K562 (cell line): ENCODE results near the gene DNMT1. TPM values are rescaled to one million over a fixed set of nuclear protein-coding genes. Genes with fewer than 3 reads are reported as not detected.

ENCODE experiments used
- CBFB ChIP-seq: sonication (generic); formaldehyde crosslinking; IDR thresholded peaks from 2 replicates; pipeline ENCODE4 v1.4.0; 2020; ENCODE audit warnings: mild to moderate bottlenecking, missing genetic modification reagents
- CTCF ChIP-seq, 3 experiments: IDR thresholded peaks in 2 of 3; conservative IDR thresholded peaks in 1 of 3; 2 replicates each; pipeline ENCODE4 v1.5.1; 2011 to 2012; ENCODE audit warnings: low read length in 3 of 3, mild to moderate bottlenecking in 3 of 3, control low read depth in 2 of 3, improper control_type of control experiment in 1 of 3, inconsistent platforms in 1 of 3, low read depth in 1 of 3, mixed read lengths in 1 of 3, moderate library complexity in 1 of 3; ENCODE audit not compliant: insufficient read depth in 2 of 3
- CTCFL ChIP-seq: IDR thresholded peaks from 2 replicates; pipeline ENCODE4 v1.6.1; 2011; ENCODE audit warnings: borderline replicate concordance, low read depth, mild to moderate bottlenecking, moderate library complexity, low read length; ENCODE audit not compliant: insufficient read depth, poor library complexity, severe bottlenecking
- FOS ChIP-seq: IDR thresholded peaks from 3 replicates; pipeline ENCODE4 v1.6.1; 2011; ENCODE audit not compliant: insufficient read length; ENCODE audit errors: extremely low read depth
- GTF2A2 ChIP-seq: IDR thresholded peaks from 2 replicates; pipeline ENCODE4 v1.6.1; 2016; ENCODE audit warnings: mild to moderate bottlenecking, missing genetic modification characterization, missing compliant biosample characterization
- RBM25 ChIP-seq: fragments of 200-400 bp; formaldehyde crosslinking; IDR thresholded peaks from 2 replicates; pipeline ENCODE4 v1.6.1; 2018; ENCODE audit warnings: low read length, low read depth, moderate library complexity; ENCODE audit not compliant: severe bottlenecking
- SAP30 ChIP-seq: fragments of 200-600 bp; sonication (generic); IDR thresholded peaks from 2 replicates; pipeline ENCODE4 v1.6.1; 2012; ENCODE audit warnings: borderline replicate concordance, low read depth, mild to moderate bottlenecking, moderate library complexity, low read length, control low read depth, inconsistent platforms; ENCODE audit not compliant: insufficient read depth, poor library complexity, severe bottlenecking
- TBP ChIP-seq: optimal IDR thresholded peaks from 2 replicates; pipeline ENCODE3; 2011; ENCODE audit warnings: low read depth, low read length, improper control_type of control experiment
- ZBTB1 ChIP-seq: sonication (generic); formaldehyde crosslinking; IDR thresholded peaks from 2 replicates; pipeline ENCODE4 v1.8.1; 2023; ENCODE audit warnings: missing genetic modification reagents, low read depth, mild to moderate bottlenecking, borderline replicate concordance
- ZNF41 ChIP-seq: fragments of 250-450 bp; sonication (Bioruptor Pico); conservative IDR thresholded peaks from 2 replicates; pipeline ENCODE4 v1.4.0; 2020; ENCODE audit warnings: mild to moderate bottlenecking
- ZNF79 ChIP-seq: fragments of 250-450 bp; sonication (Bioruptor Pico); IDR thresholded peaks from 2 replicates; pipeline ENCODE4 v1.4.0; 2020; ENCODE audit warnings: low read depth, mild to moderate bottlenecking, moderate library complexity
- polyA plus RNA-seq, 8 experiments: library from polyadenylated mRNA; depleted of rRNA in 4 of 8; stranded (reverse) in 5 of 8; unstranded in 3 of 8; fragments of >200 nt; fragmentation: Nextera tagmentation in 2 of 8; fragmentation: Illumina TruSeq in 1 of 8; extraction: Ambion mirVana in 2 of 8; extraction: Trizol in 1 of 8; gene quantifications; 2 replicates each; pipeline versions ENCODE4 v1.2.1 to v1.2.3, GENCODE V29; 2011 to 2014; ENCODE audit warnings: inconsistent platforms in 1 of 8, missing spikeins in 1 of 8
- total RNA-seq, 7 experiments: library from RNA; depleted of rRNA in 6 of 7; stranded (reverse); fragments of >200 nt in 6 of 7; fragmentation: Illumina TruSeq in 2 of 7; extraction: Trizol in 2 of 7; gene quantifications; 2 replicates each; pipeline versions ENCODE4 v1.2.1 to v1.2.3, GENCODE V29; 2011 to 2021; ENCODE audit warnings: low replicate concordance in 1 of 7
- TF ChIP-seq, protein P1 (sequence below): IDR thresholded peaks from 2 replicates; pipeline ENCODE4 v1.6.1; 2012; ENCODE audit warnings: low read depth, low read length, improper control_type of control experiment, borderline replicate concordance

Gene DNMT1
- total and polyA plus RNA-seq, 9 of the 15 experiments (the other 6 are each of a cell fraction or from before 2014, with no cell fraction given) = 80.1 to 271 (median 121) TPM

DNA sequence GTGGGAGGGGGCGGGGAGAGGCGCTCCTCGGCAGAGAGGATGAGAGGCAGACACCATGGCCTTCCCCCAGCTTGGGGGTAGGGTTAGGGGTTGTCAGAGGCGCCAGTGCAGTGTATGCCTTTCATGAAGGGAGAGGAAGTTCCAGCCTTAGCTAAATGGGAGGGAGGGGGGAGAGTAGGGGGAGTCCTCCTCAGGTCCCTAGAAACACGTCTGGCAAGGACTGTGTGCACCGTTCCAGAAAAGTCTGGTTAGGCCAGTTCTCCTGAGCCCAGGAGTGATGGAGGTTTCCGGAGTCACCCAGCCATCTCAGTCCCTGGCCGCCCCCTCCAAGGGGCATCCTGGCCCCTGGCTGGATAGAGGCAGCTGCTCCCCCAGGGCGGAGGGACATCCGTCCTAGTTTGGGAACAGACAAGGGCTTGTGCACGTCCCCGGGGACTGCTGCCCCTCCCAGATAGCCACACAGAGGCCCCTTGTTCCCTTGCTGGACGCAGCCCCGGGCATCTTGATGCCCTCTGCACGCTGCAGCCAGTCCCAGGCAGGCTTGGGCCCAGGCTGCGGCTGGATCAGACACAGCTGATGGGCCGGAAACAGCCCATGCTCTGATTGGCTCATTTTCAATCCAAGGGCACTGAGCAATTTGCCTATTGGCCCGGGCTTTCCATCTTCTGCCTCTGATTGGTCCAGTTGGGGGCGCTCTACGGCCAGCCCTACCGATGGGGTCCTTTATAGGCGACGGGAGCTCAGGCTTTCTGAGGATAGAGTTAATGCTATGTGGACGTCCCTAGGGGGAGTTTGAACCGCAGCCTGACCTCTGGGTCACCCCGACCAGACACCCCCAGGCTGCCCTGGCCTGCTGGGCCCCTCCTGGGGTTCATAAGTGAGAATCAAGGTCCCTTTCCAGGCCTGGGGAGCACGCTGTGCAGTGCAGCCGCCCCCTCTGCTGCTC, 32.5 kb upstream of the DNMT1 start (continued):
- TF ChIP-seq, protein P1, sequence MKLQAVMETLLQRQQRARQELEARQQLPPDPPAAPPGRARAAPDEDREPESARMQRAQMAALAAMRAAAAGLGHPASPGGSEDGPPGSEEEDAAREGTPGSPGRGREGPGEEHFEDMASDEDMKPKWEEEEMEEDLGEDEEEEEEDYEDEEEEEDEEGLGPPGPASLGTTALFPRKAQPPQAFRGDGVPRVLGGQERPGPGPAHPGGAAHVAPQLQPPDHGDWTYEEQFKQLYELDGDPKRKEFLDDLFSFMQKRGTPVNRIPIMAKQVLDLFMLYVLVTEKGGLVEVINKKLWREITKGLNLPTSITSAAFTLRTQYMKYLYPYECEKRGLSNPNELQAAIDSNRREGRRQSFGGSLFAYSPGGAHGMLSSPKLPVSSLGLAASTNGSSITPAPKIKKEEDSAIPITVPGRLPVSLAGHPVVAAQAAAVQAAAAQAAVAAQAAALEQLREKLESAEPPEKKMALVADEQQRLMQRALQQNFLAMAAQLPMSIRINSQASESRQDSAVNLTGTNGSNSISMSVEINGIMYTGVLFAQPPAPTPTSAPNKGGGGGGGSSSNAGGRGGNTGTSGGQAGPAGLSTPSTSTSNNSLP = no peak
- TF ChIP-seq ZBTB1 (CRISPR knock-in tag) (no peak), CTCFL (peak; percentile 54), FOS (peak; percentile 30), GTF2A2 (tag) (no peak), ZNF79 (no peak), CBFB (CRISPR knock-in tag) (no peak), CTCF (IDR thresholded peaks at IDR 0.05 in 2 of 3, conservative IDR thresholded peaks at IDR 0.05 in 1 of 3; ENCODE audit: insufficient read depth in 2 of 3, low read depth in 1 of 3, low read length in 3 of 3) (peak in 1 of 3 experiments; percentile 23; a peak in 1 of 6 replicates), ZNF41 (no peak), TBP (no peak), SAP30 (no peak), RBM25 (peak; percentile 39)
- TF ChIP-seq, all 486 proteins: peak for 8
